ENCODE measurements around the gene CD8B2.
"Not testable (repeated sequence)": the region's sequence is repeated elsewhere in the genome, so short reads cannot be mapped to it uniquely, and the experiment has no call there.

CD8B2 gene

DNA sequence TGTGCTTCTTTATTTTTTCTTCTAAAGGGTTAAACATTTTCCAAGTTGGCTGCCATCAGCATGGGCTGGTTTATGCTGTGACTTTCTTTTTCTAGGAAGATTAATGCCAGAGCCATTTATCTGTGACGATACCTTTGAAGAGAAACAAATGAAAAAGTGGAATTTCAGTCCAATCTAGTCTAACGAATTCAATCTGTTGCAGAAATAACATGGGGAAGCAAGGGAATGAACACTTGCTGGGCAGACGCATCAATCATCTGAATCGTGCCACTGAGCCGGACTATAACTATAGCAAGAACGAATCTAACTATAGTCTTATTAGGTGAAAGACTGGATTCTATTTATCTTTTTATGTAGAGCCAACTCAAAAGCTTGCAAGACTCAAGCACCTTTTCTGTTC is 66.2 kb downstream of the CD8B2 start:
- no peak for DNase-seq

DNA sequence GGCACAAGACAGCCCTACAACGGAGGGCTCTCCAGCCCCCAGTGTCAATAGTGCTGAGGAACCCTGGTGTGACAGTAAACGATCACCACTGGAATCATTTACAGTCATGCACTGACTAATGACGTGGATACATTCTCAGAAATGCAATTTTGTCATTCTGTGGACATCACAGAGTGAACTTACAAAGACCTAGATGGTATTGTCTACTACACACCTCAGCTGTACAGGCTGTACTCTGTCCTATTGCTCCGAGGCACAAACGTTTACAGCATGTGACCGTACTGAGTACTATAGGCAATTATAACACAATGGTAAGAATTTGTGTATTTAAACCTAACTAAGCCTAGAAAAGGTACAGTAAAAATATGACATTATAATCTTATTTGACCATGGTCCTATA is 67.2 kb downstream of the CD8B2 start:
- DNase-seq, result no peak

DNA sequence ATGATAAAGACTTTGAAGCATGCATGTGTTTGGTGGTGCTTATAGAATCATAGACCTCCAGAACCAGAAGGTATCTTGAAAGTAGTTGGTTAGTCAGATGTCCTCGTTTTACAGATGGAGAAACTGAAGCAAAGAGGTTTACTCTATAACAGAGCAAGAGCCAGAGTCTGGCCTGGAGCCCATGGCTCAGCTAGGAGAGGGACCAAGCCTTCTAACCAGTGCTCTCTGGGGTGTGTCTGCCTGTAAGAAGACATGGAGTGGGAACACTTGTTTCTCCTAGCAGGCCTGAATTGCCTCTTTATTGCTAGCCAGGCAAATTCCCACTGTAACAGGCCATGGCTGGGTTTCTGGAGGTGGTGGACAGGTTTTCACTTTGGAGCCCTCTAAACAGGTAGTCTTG is 67.9 kb downstream of the CD8B2 start:
- DNase-seq, result no peak

DNA sequence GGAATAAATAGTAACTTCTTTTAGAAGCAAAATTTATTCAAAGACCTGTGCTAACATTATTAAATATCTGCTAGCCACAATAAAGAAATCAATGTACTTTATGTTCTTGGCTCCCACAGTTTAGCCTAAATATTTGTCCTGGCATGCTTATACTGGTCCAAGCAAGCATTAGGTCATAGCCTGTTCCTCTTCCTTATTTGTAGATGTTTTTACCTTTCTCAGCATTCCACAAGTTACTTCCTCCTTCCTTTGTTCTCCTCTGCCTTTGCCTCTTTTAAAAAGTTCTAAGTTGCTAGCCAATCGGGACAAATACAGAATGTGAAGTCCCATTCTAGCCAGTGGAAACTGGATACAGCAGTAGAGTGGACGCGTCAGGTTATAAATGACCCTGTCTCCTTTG is 72.6 kb downstream of the CD8B2 start:
- DNase-seq, result not testable (repeated sequence)

DNA sequence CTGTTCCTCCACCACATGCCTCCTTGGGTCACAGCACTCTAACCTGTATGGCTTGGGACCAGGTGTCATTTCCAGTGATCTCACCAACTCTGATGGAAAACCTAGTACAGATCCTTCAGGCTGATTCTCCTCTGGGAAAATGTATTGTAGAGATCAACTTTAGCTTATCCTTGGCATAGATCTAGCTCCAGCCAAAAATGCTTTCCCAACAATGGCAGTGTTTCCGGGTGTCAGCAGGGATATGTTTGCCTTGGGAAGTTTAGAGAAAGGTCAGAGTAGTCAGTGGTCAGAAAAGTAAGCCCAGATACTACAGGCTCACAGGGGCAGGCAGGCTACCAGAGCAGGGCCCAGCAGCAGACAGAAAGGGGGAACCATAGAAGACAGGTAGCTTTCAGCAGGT is 73.6 kb downstream of the CD8B2 start:
- DNase-seq, result no peak

DNA sequence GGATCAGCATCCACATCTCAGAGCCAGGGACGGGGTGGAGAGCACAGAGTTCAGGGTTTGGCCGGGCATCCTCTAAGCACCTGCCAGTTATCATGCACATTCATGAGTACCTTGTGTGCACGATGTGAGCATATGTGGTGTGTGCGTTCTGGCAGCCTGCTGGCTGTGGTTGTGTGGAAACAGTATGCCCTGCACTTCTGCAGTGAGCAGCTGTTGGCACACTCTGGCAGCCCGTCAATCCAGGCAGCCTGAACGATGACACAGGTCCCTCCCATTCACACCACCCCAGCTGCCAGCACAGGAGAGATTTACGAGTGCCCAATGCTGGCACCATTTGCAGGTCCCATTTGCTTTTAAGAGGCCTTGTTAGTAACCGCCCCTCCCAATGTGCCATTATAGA is 74.2 kb downstream of the CD8B2 start:
- no peak for DNase-seq

DNA sequence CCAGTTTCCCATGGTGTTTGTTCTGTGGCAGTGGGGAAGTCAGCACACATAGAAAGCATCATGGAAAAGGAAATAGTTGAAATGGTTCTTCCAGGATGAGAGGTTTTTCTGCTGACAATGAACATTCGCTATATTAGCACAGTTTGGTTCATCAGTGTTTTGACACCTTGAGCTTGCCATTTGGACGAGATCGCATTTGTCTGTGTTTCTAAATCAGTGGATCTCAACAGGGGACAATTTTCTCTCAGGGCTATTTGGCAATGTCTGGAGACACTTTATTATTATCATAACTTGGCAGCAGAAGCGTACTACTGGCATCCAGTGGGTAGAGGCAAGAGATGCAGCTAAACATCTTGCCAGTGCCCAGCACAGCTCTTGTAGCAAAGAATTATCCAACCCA is 74.6 kb downstream of the CD8B2 start:
- no peak for DNase-seq

DNA sequence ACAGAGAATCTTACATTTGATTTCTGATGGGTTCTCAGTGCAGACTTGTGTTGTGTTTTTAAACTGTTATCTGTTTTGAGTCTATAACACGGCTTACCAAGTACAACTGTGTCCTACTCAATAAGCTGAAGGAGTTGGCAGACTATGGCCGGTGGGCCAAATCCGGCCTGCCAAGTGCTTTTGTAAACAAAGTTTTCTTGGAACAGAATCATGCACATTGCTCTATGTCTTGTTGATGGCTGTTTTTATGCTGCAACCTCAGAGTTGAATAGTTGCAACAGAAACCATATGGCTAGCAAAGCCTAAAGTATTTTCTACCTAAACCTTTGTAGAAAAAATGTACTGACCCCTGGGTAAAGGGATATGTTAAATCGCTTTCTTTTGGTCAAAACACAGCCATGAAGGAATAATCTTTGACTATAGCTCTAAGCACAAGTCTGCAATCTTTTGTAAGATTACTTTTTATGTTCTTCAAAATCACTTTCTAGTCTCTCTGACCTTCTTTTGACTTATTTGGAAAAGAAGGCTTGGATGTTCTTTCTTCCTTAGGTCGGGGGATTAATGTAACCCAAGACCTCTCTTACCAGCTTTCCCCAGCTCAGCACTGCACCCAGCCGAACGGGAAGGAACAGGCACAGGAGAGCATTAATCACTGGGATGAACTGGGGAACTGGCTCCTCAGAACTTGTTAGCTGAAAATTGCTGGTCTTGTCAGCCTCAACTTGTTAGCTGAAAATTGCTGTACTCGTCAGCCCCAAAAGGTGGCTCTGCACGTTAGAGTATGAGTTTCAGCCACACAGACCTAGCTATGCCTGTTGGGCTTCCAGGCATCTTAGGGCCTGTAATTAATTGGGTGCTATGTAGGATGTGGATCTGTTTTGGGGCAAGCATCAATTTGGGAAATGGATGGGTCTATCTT is 75.4 kb downstream of the CD8B2 start:
- DNase-seq, result no peak

DNA sequence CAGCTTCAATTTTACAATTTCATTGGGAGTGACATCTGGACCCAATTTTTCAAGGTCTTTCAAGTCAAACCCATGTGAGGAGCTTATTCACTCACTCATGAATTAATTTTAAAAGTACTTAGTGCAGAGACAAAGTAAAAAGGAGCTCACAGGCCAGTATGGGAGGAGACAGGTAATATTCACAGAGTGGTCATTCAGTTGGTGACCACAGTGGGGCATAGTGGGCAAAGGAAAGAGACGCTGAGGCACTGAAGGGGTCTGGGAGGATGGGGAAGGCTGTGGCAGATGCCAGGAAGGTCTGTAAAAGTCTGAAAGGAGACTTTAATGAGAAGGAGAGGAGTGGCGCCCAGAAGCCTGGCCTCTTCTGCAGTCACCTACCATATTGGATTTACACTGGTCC is 76.0 kb downstream of the CD8B2 start:
- DNase-seq, result no peak

DNA sequence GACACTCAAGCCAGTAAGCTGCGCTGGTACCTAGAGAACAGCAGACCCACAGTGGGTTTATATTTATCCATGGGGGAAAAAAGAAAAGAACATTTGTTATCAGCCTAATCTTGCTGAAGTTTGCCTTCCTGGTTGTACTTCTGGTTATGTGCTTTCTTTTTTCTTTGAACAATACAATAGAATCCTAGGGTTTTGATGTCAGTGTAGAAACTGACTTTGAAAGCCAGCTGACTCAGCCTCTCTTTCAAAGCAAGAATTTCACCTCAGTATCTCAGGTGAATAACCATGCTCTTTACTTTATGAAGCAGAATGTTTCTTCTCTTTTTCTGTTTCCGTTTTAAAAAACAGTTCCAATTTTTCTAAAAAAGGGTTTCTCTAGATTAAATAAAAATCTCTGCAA is 78.4 kb downstream of the CD8B2 start:
- no peak for DNase-seq

DNA sequence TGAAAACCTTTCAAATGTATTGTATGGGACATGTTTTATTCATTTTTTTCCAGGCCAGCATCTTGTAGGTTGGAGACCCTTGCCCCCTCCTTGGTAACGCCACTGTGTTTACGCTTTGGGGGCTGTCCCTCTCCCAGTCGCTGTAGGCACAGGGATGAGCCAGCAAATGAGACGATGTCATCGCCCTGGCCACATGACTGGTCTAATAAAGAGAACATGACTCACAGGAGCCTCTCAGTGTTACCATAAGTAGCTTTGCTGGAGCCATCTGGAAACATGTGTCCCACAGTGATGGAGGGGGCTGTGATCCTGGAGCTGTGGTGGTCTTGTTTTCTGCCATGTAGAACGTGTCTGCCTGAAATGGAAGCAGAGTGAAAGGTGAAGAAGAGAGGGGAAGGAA is 78.9 kb downstream of the CD8B2 start:
- no peak for DNase-seq

DNA sequence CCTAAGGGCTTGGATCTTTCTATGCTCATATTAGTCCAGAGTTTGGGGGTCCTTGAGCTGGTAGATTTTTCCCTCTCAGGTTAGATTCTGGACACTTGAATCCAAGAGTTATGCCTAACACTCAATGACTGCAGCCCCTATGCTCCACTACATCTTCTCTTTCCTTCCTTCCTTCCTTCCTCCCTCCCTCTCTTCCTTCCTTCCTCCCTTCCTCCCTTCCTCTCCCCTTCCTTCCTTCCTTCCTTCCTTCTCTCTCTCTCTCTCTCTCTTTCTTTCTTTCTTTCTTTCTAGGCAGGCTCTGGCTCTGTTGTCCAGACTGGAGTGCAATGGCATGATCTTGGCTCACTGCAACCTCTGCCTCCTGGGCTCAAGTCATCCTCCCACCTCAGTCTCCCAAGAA is 79.3 kb downstream of the CD8B2 start:
- DNase-seq, result not testable (repeated sequence)

DNA sequence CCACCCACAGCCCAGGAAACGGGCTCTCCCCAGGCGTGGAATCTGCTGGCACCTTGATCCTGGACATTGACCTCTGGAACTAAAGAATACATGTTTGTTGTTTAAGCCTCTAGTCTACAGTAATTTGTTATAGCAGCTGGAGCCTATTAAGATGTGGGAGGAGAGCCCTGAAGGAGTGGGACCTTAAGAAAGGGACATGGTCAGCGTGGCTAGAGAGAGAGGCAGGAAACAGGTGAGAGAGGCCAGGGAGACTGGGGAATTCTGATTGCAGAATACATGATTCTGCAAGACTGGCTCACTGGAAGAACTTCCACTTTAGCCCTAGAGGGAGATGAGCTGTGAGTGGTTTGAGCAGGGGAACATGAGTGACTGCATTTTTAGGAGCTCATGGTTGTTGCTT is 83.2 kb downstream of the CD8B2 start:
- no peak for DNase-seq
